Keratinocyte (primary cell): ENCODE results near the gene OMP.

Source experiments
- EZH2 ChIP-seq: IDR thresholded peaks from one replicate; pipeline ENCODE4 v1.6.1; 2012; ENCODE audit warnings: inconsistent platforms, mild to moderate bottlenecking, low read length, moderate library complexity
- TF ChIP-seq, protein P1 (sequence below), 3 experiments: IDR thresholded peaks in 1 of 3; conservative IDR thresholded peaks in 1 of 3; optimal IDR thresholded peaks in 1 of 3; 2 replicates in 2 of 3; 3 replicates in 1 of 3; pipeline versions ENCODE3 to v1.5.1; 2011; ENCODE audit warnings: low read length in 3 of 3, mild to moderate bottlenecking in 3 of 3, moderate library complexity in 2 of 3, control low read depth in 1 of 3, inconsistent platforms in 1 of 3; ENCODE audit not compliant: insufficient read depth in 2 of 3; ENCODE audit errors: extremely low read depth in 1 of 3

- no peak for TF ChIP-seq EZH2
- TF ChIP-seq, protein P1, sequence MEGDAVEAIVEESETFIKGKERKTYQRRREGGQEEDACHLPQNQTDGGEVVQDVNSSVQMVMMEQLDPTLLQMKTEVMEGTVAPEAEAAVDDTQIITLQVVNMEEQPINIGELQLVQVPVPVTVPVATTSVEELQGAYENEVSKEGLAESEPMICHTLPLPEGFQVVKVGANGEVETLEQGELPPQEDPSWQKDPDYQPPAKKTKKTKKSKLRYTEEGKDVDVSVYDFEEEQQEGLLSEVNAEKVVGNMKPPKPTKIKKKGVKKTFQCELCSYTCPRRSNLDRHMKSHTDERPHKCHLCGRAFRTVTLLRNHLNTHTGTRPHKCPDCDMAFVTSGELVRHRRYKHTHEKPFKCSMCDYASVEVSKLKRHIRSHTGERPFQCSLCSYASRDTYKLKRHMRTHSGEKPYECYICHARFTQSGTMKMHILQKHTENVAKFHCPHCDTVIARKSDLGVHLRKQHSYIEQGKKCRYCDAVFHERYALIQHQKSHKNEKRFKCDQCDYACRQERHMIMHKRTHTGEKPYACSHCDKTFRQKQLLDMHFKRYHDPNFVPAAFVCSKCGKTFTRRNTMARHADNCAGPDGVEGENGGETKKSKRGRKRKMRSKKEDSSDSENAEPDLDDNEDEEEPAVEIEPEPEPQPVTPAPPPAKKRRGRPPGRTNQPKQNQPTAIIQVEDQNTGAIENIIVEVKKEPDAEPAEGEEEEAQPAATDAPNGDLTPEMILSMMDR (optimal IDR thresholded peaks at IDR 0.05 in 1 of 3, IDR thresholded peaks at IDR 0.05 in 1 of 3, conservative IDR thresholded peaks at IDR 0.05 in 1 of 3; ENCODE audit: extremely low read depth in 1 of 3, insufficient read depth in 2 of 3, low read length in 3 of 3), result no peak
Measured at GRCh38 chr11:77068457-77069335, 33.9 kb upstream of the OMP start.
